Vagina (tissue), 2 donors: Measurements from ENCODE around the gene SPTY2D1.
"Not testable (repeated sequence)": the region's sequence is repeated elsewhere in the genome, so short reads cannot be mapped to it uniquely, and the experiment has no call there.

ENCODE experiments used
- POLR2A ChIP-seq, 2 donors: fragments of 450-650 bp; IDR thresholded peaks; one replicate each; pipeline ENCODE4 v1.6.1; 2017; ENCODE audit warnings: antibody characterized with exemption in 2 of 2, mild to moderate bottlenecking in 2 of 2, moderate library complexity in 2 of 2
- TF ChIP-seq, protein P1 (sequence below), 3 experiments: fragments of 450-650 bp in 2 of 3; fragments of 200-600 bp in 1 of 3; sonication (generic) in 1 of 3; IDR thresholded peaks; one replicate each; pipeline ENCODE4 v1.5.1; 2017 to 2019; ENCODE audit warnings: antibody characterized with exemption in 3 of 3, mild to moderate bottlenecking in 2 of 3, moderate library complexity in 2 of 3

DNA sequence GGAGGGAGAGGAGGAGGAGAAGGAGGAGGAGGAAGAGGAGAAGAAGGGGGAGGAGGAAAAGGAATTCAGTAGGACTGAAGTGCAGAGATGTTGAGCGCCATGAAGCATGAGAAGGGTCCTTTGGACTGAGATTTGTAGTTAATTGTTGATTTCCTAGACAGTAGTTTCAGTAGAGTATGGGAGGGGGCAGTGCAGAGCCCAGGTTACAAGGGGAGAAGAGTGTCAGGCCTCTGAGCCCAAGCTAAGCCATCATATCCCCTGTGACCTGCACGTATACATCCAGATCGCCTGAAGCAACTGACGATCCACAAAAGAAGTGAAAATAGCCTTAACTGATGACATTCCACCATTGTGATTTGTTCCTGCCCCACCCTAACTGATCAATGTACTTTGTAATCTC lies 8.9 kb upstream of the SPTY2D1 start:
- TF ChIP-seq POLR2A (IDR thresholded peaks at IDR 0.05): not testable (repeated sequence)
- TF ChIP-seq, protein P1, sequence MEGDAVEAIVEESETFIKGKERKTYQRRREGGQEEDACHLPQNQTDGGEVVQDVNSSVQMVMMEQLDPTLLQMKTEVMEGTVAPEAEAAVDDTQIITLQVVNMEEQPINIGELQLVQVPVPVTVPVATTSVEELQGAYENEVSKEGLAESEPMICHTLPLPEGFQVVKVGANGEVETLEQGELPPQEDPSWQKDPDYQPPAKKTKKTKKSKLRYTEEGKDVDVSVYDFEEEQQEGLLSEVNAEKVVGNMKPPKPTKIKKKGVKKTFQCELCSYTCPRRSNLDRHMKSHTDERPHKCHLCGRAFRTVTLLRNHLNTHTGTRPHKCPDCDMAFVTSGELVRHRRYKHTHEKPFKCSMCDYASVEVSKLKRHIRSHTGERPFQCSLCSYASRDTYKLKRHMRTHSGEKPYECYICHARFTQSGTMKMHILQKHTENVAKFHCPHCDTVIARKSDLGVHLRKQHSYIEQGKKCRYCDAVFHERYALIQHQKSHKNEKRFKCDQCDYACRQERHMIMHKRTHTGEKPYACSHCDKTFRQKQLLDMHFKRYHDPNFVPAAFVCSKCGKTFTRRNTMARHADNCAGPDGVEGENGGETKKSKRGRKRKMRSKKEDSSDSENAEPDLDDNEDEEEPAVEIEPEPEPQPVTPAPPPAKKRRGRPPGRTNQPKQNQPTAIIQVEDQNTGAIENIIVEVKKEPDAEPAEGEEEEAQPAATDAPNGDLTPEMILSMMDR (IDR thresholded peaks at IDR 0.05): not testable (repeated sequence)
